ENCODE results near the gene NDUFC1. TPM values are rescaled to one million over a fixed set of nuclear protein-coding genes. Genes with fewer than 3 reads are reported as not detected.
A peak's percentile ranks its signal among the peaks of the same experiment; 100 is the strongest.

Gene NDUFC1
- polyA plus RNA-seq, 1 experiment: 52.9 TPM

DNA sequence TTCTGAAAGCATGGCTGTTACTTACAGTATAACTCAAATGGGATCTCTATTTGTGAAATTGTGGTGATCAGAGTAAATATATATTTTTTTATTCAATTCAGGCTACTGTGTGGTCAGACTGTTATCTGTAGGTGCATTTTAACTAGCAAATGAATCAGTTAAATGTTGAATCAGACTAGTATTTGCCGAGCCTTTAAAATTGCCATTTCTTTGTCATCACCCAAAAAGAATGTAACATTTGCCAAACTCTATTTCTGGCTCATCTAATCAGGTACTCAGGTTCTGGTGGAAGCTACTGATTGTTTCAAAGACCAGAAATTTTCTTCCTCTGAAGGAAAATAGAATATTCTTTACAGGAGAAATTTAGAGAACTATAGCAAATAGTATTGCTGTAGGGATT, 2.7 kb downstream of the NDUFC1 start:
- TF ChIP-seq, protein P1, sequence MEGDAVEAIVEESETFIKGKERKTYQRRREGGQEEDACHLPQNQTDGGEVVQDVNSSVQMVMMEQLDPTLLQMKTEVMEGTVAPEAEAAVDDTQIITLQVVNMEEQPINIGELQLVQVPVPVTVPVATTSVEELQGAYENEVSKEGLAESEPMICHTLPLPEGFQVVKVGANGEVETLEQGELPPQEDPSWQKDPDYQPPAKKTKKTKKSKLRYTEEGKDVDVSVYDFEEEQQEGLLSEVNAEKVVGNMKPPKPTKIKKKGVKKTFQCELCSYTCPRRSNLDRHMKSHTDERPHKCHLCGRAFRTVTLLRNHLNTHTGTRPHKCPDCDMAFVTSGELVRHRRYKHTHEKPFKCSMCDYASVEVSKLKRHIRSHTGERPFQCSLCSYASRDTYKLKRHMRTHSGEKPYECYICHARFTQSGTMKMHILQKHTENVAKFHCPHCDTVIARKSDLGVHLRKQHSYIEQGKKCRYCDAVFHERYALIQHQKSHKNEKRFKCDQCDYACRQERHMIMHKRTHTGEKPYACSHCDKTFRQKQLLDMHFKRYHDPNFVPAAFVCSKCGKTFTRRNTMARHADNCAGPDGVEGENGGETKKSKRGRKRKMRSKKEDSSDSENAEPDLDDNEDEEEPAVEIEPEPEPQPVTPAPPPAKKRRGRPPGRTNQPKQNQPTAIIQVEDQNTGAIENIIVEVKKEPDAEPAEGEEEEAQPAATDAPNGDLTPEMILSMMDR (IDR thresholded peaks at IDR 0.05; ENCODE audit: low read depth, low read length): no peak
- Histone ChIP-seq H3K9me3 (ENCODE audit: control insufficient read depth, insufficient read depth, low read length) (peaks cover 6% of the 10 kb centered on the region; the same call in 1 of the 2 replicates), H3K4me3 (ENCODE audit: low read depth, low read length) (peak overlapping the region; percentile 2), H3K27ac (ENCODE audit: low read depth, low read length) (no peak overlapping the region), H3K27me3 (ENCODE audit: control insufficient read depth, insufficient read depth, low read length) (no peaks in the 10 kb centered on the region)
- no peak for DNase-seq (ENCODE audit: low read depth, low spot score)
- CTCF ChIA-PET: interaction anchor here (1.0 to 1.7 kb wide), 3 partner anchors 71 to 269 kb away, joined by 4 to 8 read pairs (median 7); no protein-coding TSS in a partner anchor
- POLR2A ChIA-PET: interaction anchor here (0.6 kb wide), 1 partner anchor 89 kb away, joined by 3 read pairs; no protein-coding TSS in a partner anchor

DNA sequence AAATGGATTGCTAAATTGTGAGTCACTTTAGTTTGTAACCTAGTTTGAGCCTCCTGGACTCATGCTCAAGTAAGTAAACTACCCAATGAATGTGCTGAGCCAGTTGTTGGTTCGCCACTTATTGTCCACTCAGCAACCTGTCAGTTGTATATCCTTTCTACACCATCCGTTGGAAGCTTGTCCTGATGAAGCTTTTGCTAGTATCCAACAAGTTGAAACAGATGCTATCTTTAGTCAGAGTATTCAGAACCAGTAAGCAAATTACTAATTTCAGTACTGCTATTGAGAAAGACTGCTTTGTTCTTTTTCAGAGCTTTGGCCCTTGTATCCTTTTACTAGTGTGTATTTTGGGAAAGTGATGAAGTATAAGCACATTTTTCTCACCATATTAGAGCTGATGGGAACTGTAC, 5.3 kb downstream of the NDUFC1 start:
- Histone ChIP-seq H3K27ac (ENCODE audit: low read depth, low read length) (no peak overlapping the region), H3K27me3 (ENCODE audit: control insufficient read depth, insufficient read depth, low read length) (no peaks in the 10 kb centered on the region), H3K4me3 (ENCODE audit: low read depth, low read length) (no peak overlapping the region), H3K9me3 (ENCODE audit: control insufficient read depth, insufficient read depth, low read length) (peaks cover 5% of the 10 kb centered on the region; the same call in 1 of the 2 replicates)
- DNase-seq (ENCODE audit: low read depth, low spot score): no peak
- CTCF ChIA-PET: interaction anchor here (0.5 to 3.3 kb wide), 18 partner anchors 8 to 267 kb away, joined by 3 to 59 read pairs (median 10); no protein-coding TSS in a partner anchor
- TF ChIP-seq, protein P1 (IDR thresholded peaks at IDR 0.05; ENCODE audit: low read depth, low read length): no peak
- POLR2A ChIA-PET: no interaction called here

DNA sequence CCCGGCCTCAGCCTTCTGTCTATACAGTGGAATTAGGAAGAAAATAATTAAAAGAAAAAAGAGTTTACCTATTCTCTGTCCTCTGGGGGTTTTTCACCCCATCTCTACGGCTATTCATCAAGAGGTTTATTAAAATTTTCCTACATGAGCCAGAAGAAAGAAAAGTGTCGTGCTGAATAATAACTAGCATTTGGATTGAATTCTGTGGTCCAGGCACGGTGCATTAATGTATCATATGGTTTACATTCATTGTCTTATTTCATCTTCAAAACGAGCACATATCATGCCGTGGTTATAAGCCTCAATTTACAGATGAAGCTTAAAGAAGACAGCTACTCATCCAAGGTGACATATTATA, 6.4 kb downstream of the NDUFC1 start:
- CTCF ChIA-PET: interaction anchor here (0.6 to 3.3 kb wide), 64 partner anchors 9 to 308 kb away, joined by 3 to 59 read pairs (median 5); partner anchors contain the start of genes ELF2 and MGARP
- POLR2A ChIA-PET: interaction anchor here (0.8 to 1.4 kb wide), 8 partner anchors 9 to 157 kb away, joined by 3 to 11 read pairs (median 4); no protein-coding TSS in a partner anchor
- no peak overlapping the region for H3K27ac ChIP-seq (ENCODE audit: low read depth, low read length)
- TF ChIP-seq, protein P1 (IDR thresholded peaks at IDR 0.05; ENCODE audit: low read depth, low read length): no peak
- no peak overlapping the region; the same call in 1 of the 2 replicates for H3K4me3 ChIP-seq (ENCODE audit: low read depth, low read length)
- no peaks in the 10 kb centered on the region for H3K27me3 ChIP-seq (ENCODE audit: control insufficient read depth, insufficient read depth, low read length)
- H3K9me3 ChIP-seq (ENCODE audit: control insufficient read depth, insufficient read depth, low read length): no peaks in the 10 kb centered on the region
- no peak for DNase-seq (ENCODE audit: low read depth, low spot score)

DNA sequence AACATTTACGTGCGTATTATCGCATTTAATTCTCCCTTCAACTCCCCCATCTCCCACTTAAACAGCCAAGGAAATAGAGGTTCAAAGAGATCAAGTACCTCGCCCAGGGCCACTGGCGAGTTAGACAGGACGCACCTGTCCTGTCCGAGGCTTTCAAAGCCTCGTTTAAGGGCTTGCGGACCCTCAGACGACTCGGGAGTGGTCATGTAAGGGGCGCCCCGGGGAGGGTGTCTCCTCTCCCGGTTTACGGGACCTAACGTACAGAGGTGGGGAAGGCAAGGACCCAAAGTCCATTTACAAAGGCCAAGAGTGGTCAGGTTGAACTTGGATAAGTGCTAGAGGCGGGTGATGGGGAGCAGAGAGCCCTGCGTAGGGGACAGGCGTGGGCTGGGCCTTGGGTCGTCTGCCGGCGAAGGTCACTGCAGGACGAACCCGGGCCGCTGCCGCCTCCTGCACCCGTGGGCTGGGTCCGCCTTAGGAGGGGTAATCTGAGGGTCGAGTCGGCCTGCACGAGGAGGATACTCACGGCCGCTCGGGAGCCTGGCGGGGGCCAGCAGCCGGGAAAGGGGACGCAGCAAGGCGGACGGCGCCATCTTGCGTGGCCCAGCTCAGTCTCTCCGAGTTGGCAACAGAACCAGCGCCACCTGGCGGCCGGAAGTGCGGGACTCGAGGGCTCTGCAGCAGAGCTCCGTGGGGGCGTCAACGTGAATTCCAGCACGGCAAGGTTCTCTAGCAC, 6.9 kb downstream of the NDUFC1 start:
- ChIA-PET CTCF (interaction anchor here (0.6 to 3.3 kb wide), 63 partner anchors 8 to 308 kb away, joined by 3 to 59 read pairs (median 5); partner anchors contain the start of genes ELF2 and MGARP), POLR2A (interaction anchor here (0.8 to 1.4 kb wide), 8 partner anchors 9 to 157 kb away, joined by 3 to 11 read pairs (median 4); no protein-coding TSS in a partner anchor)
- TF ChIP-seq, protein P1 (IDR thresholded peaks at IDR 0.05; ENCODE audit: low read depth, low read length): peak; percentile 92
- peak overlapping the region; percentile 47 for H3K27ac ChIP-seq (ENCODE audit: low read depth, low read length)
- DNase-seq (ENCODE audit: low read depth, low spot score): peak; percentile 84
- no peaks in the 10 kb centered on the region for H3K9me3 ChIP-seq (ENCODE audit: control insufficient read depth, insufficient read depth, low read length)
- peak overlapping the region; percentile 82 for H3K4me3 ChIP-seq (ENCODE audit: low read depth, low read length)
- no peaks in the 10 kb centered on the region for H3K27me3 ChIP-seq (ENCODE audit: control insufficient read depth, insufficient read depth, low read length)

Data from AG04450 (cell line).